Keratinocyte (primary cell): ENCODE data around the gene HMGB2. TPM values are rescaled to one million over a fixed set of nuclear protein-coding genes. Genes with fewer than 3 reads are reported as not detected.

ENCODE experiments used
- DNase-seq: peaks from one replicate; pipeline ENCODE4 v3.0.0-alpha.2; 2011; ENCODE audit warnings: low read depth, missing footprints, low spot score
- FAIRE-seq: peaks from 2 replicates; lab custom pipeline; 2011; peaks lifted over from hg19 to GRCh38; lab: Jason Lieb, UNC
- H2AFZ ChIP-seq: 2 replicates; pipeline ENCODE4 v1.6.0; 2012; ENCODE audit warnings: low read length, control low read depth, inconsistent platforms; ENCODE audit not compliant: control insufficient read depth
- H3K27ac ChIP-seq: 2 replicates; pipeline ENCODE4 v1.5.1; 2011; ENCODE audit warnings: low read length; ENCODE audit not compliant: control insufficient read depth, insufficient read depth
- H3K27me3 ChIP-seq: 3 replicates; pipeline ENCODE4 v1.6.0; 2011; ENCODE audit warnings: low read length; ENCODE audit not compliant: control insufficient read depth, insufficient read depth; ENCODE audit errors: extremely low read depth
- H3K36me3 ChIP-seq, 2 experiments: 2 replicates in 1 of 2; 3 replicates in 1 of 2; pipeline ENCODE4 v1.5.1; 2011; ENCODE audit warnings: low read length in 2 of 2, mild to moderate bottlenecking in 1 of 2; ENCODE audit not compliant: control insufficient read depth in 2 of 2, insufficient read depth in 2 of 2; ENCODE audit errors: extremely low read depth in 1 of 2
- H3K4me1 ChIP-seq: 3 replicates; pipeline ENCODE4 v1.5.1; 2011; ENCODE audit warnings: low read length; ENCODE audit not compliant: control insufficient read depth, insufficient read depth; ENCODE audit errors: extremely low read depth
- H3K4me2 ChIP-seq: 3 replicates; pipeline ENCODE4 v1.6.0; 2011; ENCODE audit warnings: low read depth, low read length; ENCODE audit not compliant: control insufficient read depth, insufficient read depth; ENCODE audit errors: extremely low read depth
- H3K4me3 ChIP-seq, 3 experiments: fragments of 200-600 bp in 1 of 3; sonication (generic) in 1 of 3; 2 replicates in 2 of 3; 3 replicates in 1 of 3; pipeline ENCODE4 v1.5.1; 2011 to 2016; ENCODE audit warnings: low read length in 3 of 3, mild to moderate bottlenecking in 3 of 3, control low read depth in 2 of 3, inconsistent platforms in 1 of 3, low read depth in 1 of 3, mixed read lengths in 1 of 3, mixed run types in 1 of 3, moderate library complexity in 1 of 3; ENCODE audit not compliant: control insufficient read depth in 2 of 3, insufficient read depth in 2 of 3; ENCODE audit errors: extremely low read depth in 1 of 3
- H3K79me2 ChIP-seq: 2 replicates; pipeline ENCODE4 v1.6.0; 2012; ENCODE audit warnings: low read length; ENCODE audit not compliant: control insufficient read depth, insufficient read depth
- H3K9ac ChIP-seq: 3 replicates; pipeline ENCODE4 v1.6.0; 2011; ENCODE audit warnings: low read length; ENCODE audit not compliant: control insufficient read depth, insufficient read depth; ENCODE audit errors: extremely low read depth
- H3K9me1 ChIP-seq: 3 replicates; pipeline ENCODE4 v1.6.0; 2011; ENCODE audit warnings: low read length; ENCODE audit not compliant: control insufficient read depth, insufficient read depth; ENCODE audit errors: extremely low read depth
- H3K9me3 ChIP-seq: 2 replicates; pipeline ENCODE4 v1.5.1; 2012; ENCODE audit warnings: low read depth, low read length; ENCODE audit not compliant: control insufficient read depth
- H4K20me1 ChIP-seq: 3 replicates; pipeline ENCODE4 v1.6.0; 2011; ENCODE audit warnings: low read length; ENCODE audit not compliant: control insufficient read depth, insufficient read depth; ENCODE audit errors: extremely low read depth
- EZH2 ChIP-seq: IDR thresholded peaks from one replicate; pipeline ENCODE4 v1.6.1; 2012; ENCODE audit warnings: inconsistent platforms, mild to moderate bottlenecking, low read length, moderate library complexity
- dilution Hi-C: fragments of 300-500 bp; cut with MboI; formaldehyde crosslinking; loops from one replicate; pipeline ENCODE4 v1.7.0; 2020; ENCODE audit warnings: low sequenced_read_pairs; ENCODE audit not compliant: extremely low pct_ligation_motif_present
- polyA minus RNA-seq, 3 experiments: library from RNA; depleted of rRNA, polyadenylated mRNA; stranded (reverse); fragments of >200 nt; gene quantifications; 1 replicate in 1 of 3; 2 replicates in 1 of 3; 3 replicates in 1 of 3; pipeline ENCODE4 v1.2.3, GENCODE V29; 2011
- polyA plus RNA-seq, 5 experiments: library from polyadenylated mRNA; depleted of rRNA in 3 of 5; stranded (reverse) in 3 of 5; stranded (forward) in 1 of 5; unstranded in 1 of 5; fragments of >200 nt; gene quantifications; 1 replicate in 1 of 5; 2 replicates in 3 of 5; 3 replicates in 1 of 5; pipeline versions ENCODE4 v1.2.1 to v1.2.3, GENCODE V29; 2011 to 2012; ENCODE audit warnings: missing spikeins in 2 of 5, low read depth in 1 of 5, low replicate concordance in 1 of 5
- TF ChIP-seq, protein P1 (sequence below), 3 experiments: IDR thresholded peaks in 1 of 3; conservative IDR thresholded peaks in 1 of 3; optimal IDR thresholded peaks in 1 of 3; 2 replicates in 2 of 3; 3 replicates in 1 of 3; pipeline versions ENCODE3 to v1.5.1; 2011; ENCODE audit warnings: low read length in 3 of 3, mild to moderate bottlenecking in 3 of 3, moderate library complexity in 2 of 3, control low read depth in 1 of 3, inconsistent platforms in 1 of 3; ENCODE audit not compliant: insufficient read depth in 2 of 3; ENCODE audit errors: extremely low read depth in 1 of 3

HMGB2 gene
- polyA plus RNA-seq: 7.7 to 55.9 TPM (median 40.5 TPM) in 3 replicates
- polyA plus RNA-seq (2011; ENCODE audit: low read depth): 34.5 TPM
- polyA plus RNA-seq (2011; cell fraction: cytosol; rRNA removed): 13.5 and 18.7 TPM in 2 replicates
- 8.2 and 14.0 TPM in 2 replicates for polyA plus RNA-seq (2011; cell fraction: nucleus; rRNA removed)
- polyA plus RNA-seq (2012; ENCODE audit: low replicate concordance): 21.0 and 38.6 TPM in 2 replicates
- 0.36 to 6.8 TPM (median 1.9 TPM) in 3 replicates for polyA minus RNA-seq
- 3.1 TPM for polyA minus RNA-seq (2011; cell fraction: cytosol; rRNA and poly(A)+ RNA removed)
- 2.2 and 3.3 TPM in 2 replicates for polyA minus RNA-seq (2011; cell fraction: nucleus; rRNA and poly(A)+ RNA removed)

DNA sequence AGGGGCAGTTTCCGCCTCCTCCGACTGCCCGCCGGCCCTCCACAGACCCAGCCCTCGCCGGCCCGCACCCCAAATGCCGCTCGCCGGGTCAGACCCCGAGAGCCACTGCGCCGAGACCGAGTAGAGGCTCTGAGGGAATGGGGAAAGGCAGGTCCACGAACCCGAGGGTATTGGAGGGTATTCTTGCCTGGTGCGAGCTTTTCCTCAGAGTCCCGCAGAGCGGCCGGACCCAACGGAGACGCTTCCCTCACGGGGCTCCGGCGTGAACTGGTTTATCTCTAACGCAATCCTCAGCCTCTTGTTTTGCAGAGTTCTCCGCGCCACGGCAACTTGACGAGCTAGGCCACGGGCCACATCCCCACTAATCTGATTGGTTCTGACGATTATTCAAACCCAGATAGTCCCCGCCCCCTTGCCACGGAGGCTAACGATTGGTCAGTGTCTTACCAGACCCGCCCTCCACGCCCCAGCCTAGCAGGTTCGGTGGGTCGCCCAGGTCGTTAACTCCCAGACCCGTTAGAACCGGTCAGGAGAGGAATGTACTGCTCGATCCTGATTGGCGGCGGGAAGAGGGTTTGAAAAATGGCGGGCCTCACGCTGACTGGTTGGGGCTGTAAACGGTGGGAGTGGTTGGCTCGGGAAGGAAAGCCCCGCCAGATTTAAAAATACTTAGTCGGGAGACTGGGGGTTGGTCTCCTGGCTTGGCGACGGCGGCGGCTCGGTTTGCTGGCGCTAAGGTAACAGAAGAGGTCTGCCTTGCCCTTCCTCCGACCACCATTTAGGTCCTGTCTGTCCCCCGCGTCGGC is at the start of gene HMGB2:
Gene HMGB2 (minus strand): TSS at position 274 of the 806 bp plus-strand sequence. CDS start 709 bp downstream, outside the sequence.
- H3K27ac ChIP-seq: peak within 1 kb of the TSS; percentile 93
- peak within 1 kb of the TSS; percentile 99 for H2AFZ ChIP-seq
- peaks cover 0 to 13% of the 10 kb centered on the region in 2 experiments for H3K36me3 ChIP-seq
- H3K9me1 ChIP-seq: no peaks in the 10 kb centered on the region
- H3K4me3 ChIP-seq: peak within 1 kb of the TSS; percentile 92 to 98 (median 94)
- peak; percentile 89 for FAIRE-seq
- no peaks in the 10 kb centered on the region for H3K27me3 ChIP-seq
- H3K9ac ChIP-seq: peak within 1 kb of the TSS; percentile 98
- H3K9me3 ChIP-seq: no peaks in the 10 kb centered on the region
- TF ChIP-seq, protein P1, sequence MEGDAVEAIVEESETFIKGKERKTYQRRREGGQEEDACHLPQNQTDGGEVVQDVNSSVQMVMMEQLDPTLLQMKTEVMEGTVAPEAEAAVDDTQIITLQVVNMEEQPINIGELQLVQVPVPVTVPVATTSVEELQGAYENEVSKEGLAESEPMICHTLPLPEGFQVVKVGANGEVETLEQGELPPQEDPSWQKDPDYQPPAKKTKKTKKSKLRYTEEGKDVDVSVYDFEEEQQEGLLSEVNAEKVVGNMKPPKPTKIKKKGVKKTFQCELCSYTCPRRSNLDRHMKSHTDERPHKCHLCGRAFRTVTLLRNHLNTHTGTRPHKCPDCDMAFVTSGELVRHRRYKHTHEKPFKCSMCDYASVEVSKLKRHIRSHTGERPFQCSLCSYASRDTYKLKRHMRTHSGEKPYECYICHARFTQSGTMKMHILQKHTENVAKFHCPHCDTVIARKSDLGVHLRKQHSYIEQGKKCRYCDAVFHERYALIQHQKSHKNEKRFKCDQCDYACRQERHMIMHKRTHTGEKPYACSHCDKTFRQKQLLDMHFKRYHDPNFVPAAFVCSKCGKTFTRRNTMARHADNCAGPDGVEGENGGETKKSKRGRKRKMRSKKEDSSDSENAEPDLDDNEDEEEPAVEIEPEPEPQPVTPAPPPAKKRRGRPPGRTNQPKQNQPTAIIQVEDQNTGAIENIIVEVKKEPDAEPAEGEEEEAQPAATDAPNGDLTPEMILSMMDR (optimal IDR thresholded peaks at IDR 0.05 in 1 of 3, IDR thresholded peaks at IDR 0.05 in 1 of 3, conservative IDR thresholded peaks at IDR 0.05 in 1 of 3; ENCODE audit: extremely low read depth in 1 of 3, insufficient read depth in 2 of 3, low read length in 3 of 3): no peak
- TF ChIP-seq EZH2: no peak
- peaks cover 13% of the 10 kb centered on the region for H3K4me1 ChIP-seq
- H4K20me1 ChIP-seq: peaks cover 4% of the 10 kb centered on the region
- dilution Hi-C loops: no loop called here
- peaks cover 18% of the 10 kb centered on the region for H3K79me2 ChIP-seq
- H3K4me2 ChIP-seq: peak within 1 kb of the TSS; percentile 98
- DNase-seq: peak; percentile 96

- Histone ChIP-seq H3K27me3 (no peaks in the 10 kb centered on the region), H3K9ac (no peak overlapping the region), H2AFZ (no peak overlapping the region), H3K79me2 (no peaks in the 10 kb centered on the region), H3K9me1 (no peaks in the 10 kb centered on the region), H3K36me3 (no peaks in the 10 kb centered on the region), H3K4me1 (no peaks in the 10 kb centered on the region), H3K9me3 (no peaks in the 10 kb centered on the region), H3K4me2 (no peak overlapping the region), H3K27ac (no peak overlapping the region), H3K4me3 (no peak overlapping the region), H4K20me1 (no peaks in the 10 kb centered on the region)
- dilution Hi-C loops: no loop called here
- DNase-seq (no peak), FAIRE-seq (no peak)
- TF ChIP-seq, protein P1 (optimal IDR thresholded peaks at IDR 0.05 in 1 of 3, IDR thresholded peaks at IDR 0.05 in 1 of 3, conservative IDR thresholded peaks at IDR 0.05 in 1 of 3; ENCODE audit: extremely low read depth in 1 of 3, insufficient read depth in 2 of 3, low read length in 3 of 3): no peak
- no peak for TF ChIP-seq EZH2
Observed at GRCh38 chr4:173382349-173382748, 48.2 kb upstream of the HMGB2 start.
